ENCODE data around the gene SLC37A3.
"Not testable (repeated sequence)": the region's sequence is repeated elsewhere in the genome, so short reads cannot be mapped to it uniquely, and the experiment has no call there.

SLC37A3 gene

GRCh38 chr7:140349144-140349771 lies 49.1 kb downstream of the SLC37A3 start:
- no peak for DNase-seq
- intact Hi-C loops (cut with DNase I), result no loop called here

GRCh38 chr7:140348161-140348849 lies 50.0 kb downstream of the SLC37A3 start:
- intact Hi-C loops (cut with DNase I), result no loop called here
- DNase-seq, result no peak

- intact Hi-C loops (cut with DNase I), result no loop called here
- DNase-seq, result no peak
These were observed 51.1 kb downstream of the SLC37A3 start for GRCh38 chr7:140347218-140347617.

- DNase-seq, result no peak
- intact Hi-C loops (cut with DNase I), result no loop called here
These were observed 52.9 kb downstream of the SLC37A3 start for GRCh38 chr7:140345426-140345825.

- peak in 8 of 10 donors; percentile 39 to 92 (median 62) for DNase-seq
These were observed 55.4 kb downstream of the SLC37A3 start for GRCh38 chr7:140342727-140343514.

GRCh38 chr7:140338959-140339358 lies 59.4 kb downstream of the SLC37A3 start:
- intact Hi-C loops (cut with DNase I); DNase-seq: not testable (repeated sequence)

More at GRCh38 chr7:140342727-140343514, 55.4 kb downstream of the SLC37A3 start:
- intact Hi-C loops (cut with DNase I), result no loop called here

GRCh38 chr7:140334341-140335057 lies 63.8 kb downstream of the SLC37A3 start:
- intact Hi-C loops (cut with DNase I), result no loop called here
- peak in 3 of 10 donors; percentile 29 to 44 (median 41) for DNase-seq

- DNase-seq, result no peak
- intact Hi-C loops (cut with DNase I), result no loop called here
These were observed 64.6 kb downstream of the SLC37A3 start for GRCh38 chr7:140333686-140334085.

GRCh38 chr7:140333223-140333622 lies 65.1 kb downstream of the SLC37A3 start:
- intact Hi-C loops (cut with DNase I), result no loop called here

GRCh38 chr7:140330595-140330994 lies 67.7 kb downstream of the SLC37A3 start:
- intact Hi-C loops (cut with DNase I), result no loop called here
- DNase-seq, result no peak

More at GRCh38 chr7:140333223-140333622, 65.1 kb downstream of the SLC37A3 start:
- no peak for DNase-seq

- intact Hi-C loops (cut with DNase I), result no loop called here
- DNase-seq, result peak in 7 of 10 donors; percentile 38 to 92 (median 59)
These were observed 68.2 kb downstream of the SLC37A3 start for GRCh38 chr7:140330128-140330527.

GRCh38 chr7:140327261-140327661 lies 71.1 kb downstream of the SLC37A3 start:
- intact Hi-C loops (cut with DNase I), result loop anchor here (1.0 kb wide), 1 partner anchor 152 kb away; no protein-coding TSS in a partner anchor

GRCh38 chr7:140326116-140326928 lies 72.0 kb downstream of the SLC37A3 start:
- peak; percentile 51 to 96 (median 74) for DNase-seq
- intact Hi-C loops (cut with DNase I), result no loop called here

More at GRCh38 chr7:140327261-140327661, 71.1 kb downstream of the SLC37A3 start:
- no peak for DNase-seq

- DNase-seq, result no peak
- intact Hi-C loops (cut with DNase I), result no loop called here
These were observed 72.7 kb downstream of the SLC37A3 start for GRCh38 chr7:140325600-140325999.

- no peak for DNase-seq
- intact Hi-C loops (cut with DNase I), result no loop called here
These were observed 73.6 kb downstream of the SLC37A3 start for GRCh38 chr7:140324714-140325113.

GRCh38 chr7:140322759-140323158 lies 75.6 kb downstream of the SLC37A3 start:
- DNase-seq, result no peak
- intact Hi-C loops (cut with DNase I), result no loop called here

GRCh38 chr7:140320078-140320477 lies 78.3 kb downstream of the SLC37A3 start:
- intact Hi-C loops (cut with DNase I); DNase-seq: not testable (repeated sequence)

GRCh38 chr7:140317999-140318398 lies 80.3 kb downstream of the SLC37A3 start:
- no peak for DNase-seq
- intact Hi-C loops (cut with DNase I), result no loop called here

GRCh38 chr7:140317597-140317996 lies 80.7 kb downstream of the SLC37A3 start:
- DNase-seq, result peak in 1 of 10 donors; percentile 40
- intact Hi-C loops (cut with DNase I), result no loop called here

Measured in posterior cingulate gyrus (tissue), 11 donors.